ENCODE measurements around the gene GATM. TPM values are rescaled to one million over a fixed set of nuclear protein-coding genes. Genes with fewer than 3 reads are reported as not detected.

Gene GATM
- total and polyA plus RNA-seq, 2 donors, result 19.3 to 40.2 TPM

GRCh38 chr15:45392584-45392855 lies 14.2 kb upstream of the GATM start:
- DNase-seq (ENCODE audit: low read depth in 6 of 9, low spot score in 9 of 9), result no peak
- Histone ChIP-seq H3K9me3 (ENCODE audit: control insufficient read depth in 2 of 2, insufficient read depth in 1 of 2, low read length in 1 of 2) (no peaks in the 10 kb centered on the region), H3K4me3 (ENCODE audit: low read length in 2 of 2) (no peak overlapping the region), H3K27me3 (ENCODE audit: control insufficient read depth in 2 of 2, insufficient read depth in 1 of 2, low read length in 1 of 2) (no peaks in the 10 kb centered on the region), H3K36me3 (ENCODE audit: control insufficient read depth in 2 of 2, insufficient read depth in 2 of 2, low read length in 1 of 2) (no peaks in the 10 kb centered on the region), H3K4me1 (ENCODE audit: control insufficient read depth in 2 of 2, insufficient read depth in 2 of 2, low read length in 2 of 2) (no peaks in the 10 kb centered on the region), H3K27ac (ENCODE audit: low read depth in 1 of 2, low read length in 1 of 2) (peak overlapping the region in 1 of 2 donors; percentile 43)

GRCh38 chr15:45391746-45392583 lies 13.6 kb upstream of the GATM start:
- peak in 1 of 9 donors; percentile 27 for DNase-seq (ENCODE audit: low read depth in 6 of 9, low spot score in 9 of 9)
- no peaks in the 10 kb centered on the region for H3K4me1 ChIP-seq (ENCODE audit: control insufficient read depth in 2 of 2, insufficient read depth in 2 of 2, low read length in 2 of 2)
- no peaks in the 10 kb centered on the region for H3K27me3 ChIP-seq (ENCODE audit: control insufficient read depth in 2 of 2, insufficient read depth in 1 of 2, low read length in 1 of 2)
- H3K27ac ChIP-seq (ENCODE audit: low read depth in 1 of 2, low read length in 1 of 2), result peak overlapping the region in 1 of 2 donors; percentile 43
- H3K36me3 ChIP-seq (ENCODE audit: control insufficient read depth in 2 of 2, insufficient read depth in 2 of 2, low read length in 1 of 2), result no peaks in the 10 kb centered on the region
- H3K4me3 ChIP-seq (ENCODE audit: low read length in 2 of 2), result no peak overlapping the region
- WGBS, result 23% methylated on average over 7 of the region's 7 CpGs
- H3K9me3 ChIP-seq (ENCODE audit: control insufficient read depth in 2 of 2, insufficient read depth in 1 of 2, low read length in 1 of 2), result no peaks in the 10 kb centered on the region

- H3K36me3 ChIP-seq (ENCODE audit: control insufficient read depth in 2 of 2, insufficient read depth in 2 of 2, low read length in 1 of 2), result no peaks in the 10 kb centered on the region
- no peaks in the 10 kb centered on the region for H3K9me3 ChIP-seq (ENCODE audit: control insufficient read depth in 2 of 2, insufficient read depth in 1 of 2, low read length in 1 of 2)
- no peaks in the 10 kb centered on the region for H3K27me3 ChIP-seq (ENCODE audit: control insufficient read depth in 2 of 2, insufficient read depth in 1 of 2, low read length in 1 of 2)
- H3K4me3 ChIP-seq (ENCODE audit: low read length in 2 of 2), result no peak overlapping the region
- no peak for DNase-seq (ENCODE audit: low read depth in 6 of 9, low spot score in 9 of 9)
- H3K4me1 ChIP-seq (ENCODE audit: control insufficient read depth in 2 of 2, insufficient read depth in 2 of 2, low read length in 2 of 2), result no peaks in the 10 kb centered on the region
- H3K27ac ChIP-seq (ENCODE audit: low read depth in 1 of 2, low read length in 1 of 2), result no peak overlapping the region
These were observed 11.0 kb upstream of the GATM start for GRCh38 chr15:45389351-45389750.

- Histone ChIP-seq H3K4me1 (ENCODE audit: control insufficient read depth in 2 of 2, insufficient read depth in 2 of 2, low read length in 2 of 2) (no peaks in the 10 kb centered on the region), H3K27me3 (ENCODE audit: control insufficient read depth in 2 of 2, insufficient read depth in 1 of 2, low read length in 1 of 2) (no peaks in the 10 kb centered on the region), H3K27ac (ENCODE audit: low read depth in 1 of 2, low read length in 1 of 2) (no peak overlapping the region), H3K36me3 (ENCODE audit: control insufficient read depth in 2 of 2, insufficient read depth in 2 of 2, low read length in 1 of 2) (no peaks in the 10 kb centered on the region), H3K4me3 (ENCODE audit: low read length in 2 of 2) (no peak overlapping the region), H3K9me3 (ENCODE audit: control insufficient read depth in 2 of 2, insufficient read depth in 1 of 2, low read length in 1 of 2) (no peaks in the 10 kb centered on the region)
- 97% methylated on average over 1 of the region's 1 CpG for WGBS
- DNase-seq (ENCODE audit: low read depth in 6 of 9, low spot score in 9 of 9), result no peak
These were observed 9.2 kb upstream of the GATM start for GRCh38 chr15:45387380-45388007.

- Histone ChIP-seq H3K9me3 (ENCODE audit: control insufficient read depth in 2 of 2, insufficient read depth in 1 of 2, low read length in 1 of 2) (no peaks in the 10 kb centered on the region), H3K4me3 (ENCODE audit: low read length in 2 of 2) (no peak overlapping the region), H3K27me3 (ENCODE audit: control insufficient read depth in 2 of 2, insufficient read depth in 1 of 2, low read length in 1 of 2) (no peaks in the 10 kb centered on the region), H3K36me3 (ENCODE audit: control insufficient read depth in 2 of 2, insufficient read depth in 2 of 2, low read length in 1 of 2) (no peaks in the 10 kb centered on the region), H3K27ac (ENCODE audit: low read depth in 1 of 2, low read length in 1 of 2) (peak overlapping the region in 1 of 2 donors; percentile 53), H3K4me1 (ENCODE audit: control insufficient read depth in 2 of 2, insufficient read depth in 2 of 2, low read length in 2 of 2) (no peaks in the 10 kb centered on the region)
- WGBS, result 96% methylated on average over 1 of the region's 1 CpG
- no peak for DNase-seq (ENCODE audit: low read depth in 6 of 9, low spot score in 9 of 9)
These were observed 8.6 kb upstream of the GATM start for GRCh38 chr15:45386974-45387373.

- Histone ChIP-seq H3K4me3 (ENCODE audit: low read length in 2 of 2) (no peak overlapping the region), H3K4me1 (ENCODE audit: control insufficient read depth in 2 of 2, insufficient read depth in 2 of 2, low read length in 2 of 2) (no peaks in the 10 kb centered on the region), H3K27ac (ENCODE audit: low read depth in 1 of 2, low read length in 1 of 2) (peak overlapping the region in 1 of 2 donors; percentile 53), H3K36me3 (ENCODE audit: control insufficient read depth in 2 of 2, insufficient read depth in 2 of 2, low read length in 1 of 2) (no peaks in the 10 kb centered on the region), H3K9me3 (ENCODE audit: control insufficient read depth in 2 of 2, insufficient read depth in 1 of 2, low read length in 1 of 2) (no peaks in the 10 kb centered on the region), H3K27me3 (ENCODE audit: control insufficient read depth in 2 of 2, insufficient read depth in 1 of 2, low read length in 1 of 2) (no peaks in the 10 kb centered on the region)
- 94% methylated on average over 5 of the region's 5 CpGs for WGBS
- DNase-seq (ENCODE audit: low read depth in 6 of 9, low spot score in 9 of 9), result peak in 1 of 9 donors; percentile 10
These were observed 8.1 kb upstream of the GATM start for GRCh38 chr15:45386420-45386819.

GRCh38 chr15:45385590-45385989 lies 7.2 kb upstream of the GATM start:
- H3K4me1 ChIP-seq (ENCODE audit: control insufficient read depth in 2 of 2, insufficient read depth in 2 of 2, low read length in 2 of 2), result no peaks in the 10 kb centered on the region
- no peaks in the 10 kb centered on the region for H3K9me3 ChIP-seq (ENCODE audit: control insufficient read depth in 2 of 2, insufficient read depth in 1 of 2, low read length in 1 of 2)
- H3K4me3 ChIP-seq (ENCODE audit: low read length in 2 of 2), result no peak overlapping the region
- H3K27me3 ChIP-seq (ENCODE audit: control insufficient read depth in 2 of 2, insufficient read depth in 1 of 2, low read length in 1 of 2), result no peaks in the 10 kb centered on the region
- H3K27ac ChIP-seq (ENCODE audit: low read depth in 1 of 2, low read length in 1 of 2), result no peak overlapping the region
- WGBS, result 95% methylated on average over 1 of the region's 1 CpG
- no peak for DNase-seq (ENCODE audit: low read depth in 6 of 9, low spot score in 9 of 9)
- no peaks in the 10 kb centered on the region for H3K36me3 ChIP-seq (ENCODE audit: control insufficient read depth in 2 of 2, insufficient read depth in 2 of 2, low read length in 1 of 2)

GRCh38 chr15:45384700-45385099 lies 6.4 kb upstream of the GATM start:
- H3K9me3 ChIP-seq (ENCODE audit: control insufficient read depth in 2 of 2, insufficient read depth in 1 of 2, low read length in 1 of 2), result no peaks in the 10 kb centered on the region
- no peak overlapping the region for H3K27ac ChIP-seq (ENCODE audit: low read depth in 1 of 2, low read length in 1 of 2)
- peaks cover 0 to 2% of the 10 kb centered on the region in 2 donors for H3K27me3 ChIP-seq (ENCODE audit: control insufficient read depth in 2 of 2, insufficient read depth in 1 of 2, low read length in 1 of 2)
- H3K36me3 ChIP-seq (ENCODE audit: control insufficient read depth in 2 of 2, insufficient read depth in 2 of 2, low read length in 1 of 2), result no peaks in the 10 kb centered on the region
- whole genome bisulfite sequencing, result 97% methylated on average over 2 of the region's 2 CpGs
- no peak overlapping the region for H3K4me3 ChIP-seq (ENCODE audit: low read length in 2 of 2)
- no peaks in the 10 kb centered on the region for H3K4me1 ChIP-seq (ENCODE audit: control insufficient read depth in 2 of 2, insufficient read depth in 2 of 2, low read length in 2 of 2)
- no peak for DNase-seq (ENCODE audit: low read depth in 6 of 9, low spot score in 9 of 9)

- H3K27ac ChIP-seq (ENCODE audit: low read depth in 1 of 2, low read length in 1 of 2), result no peak overlapping the region
- WGBS, result 53% methylated on average over 11 of the region's 11 CpGs
- H3K4me1 ChIP-seq (ENCODE audit: control insufficient read depth in 2 of 2, insufficient read depth in 2 of 2, low read length in 2 of 2), result peaks cover 7 to 10% of the 10 kb centered on the region in 2 donors
- peaks cover 14 to 37% of the 10 kb centered on the region in 2 donors for H3K27me3 ChIP-seq (ENCODE audit: control insufficient read depth in 2 of 2, insufficient read depth in 1 of 2, low read length in 1 of 2)
- no peaks in the 10 kb centered on the region for H3K36me3 ChIP-seq (ENCODE audit: control insufficient read depth in 2 of 2, insufficient read depth in 2 of 2, low read length in 1 of 2)
- peak overlapping the region; percentile 40 to 50 for H3K4me3 ChIP-seq (ENCODE audit: low read length in 2 of 2)
- DNase-seq (ENCODE audit: low read depth in 6 of 9, low spot score in 9 of 9), result no peak
- peaks cover 0 to 3% of the 10 kb centered on the region in 2 donors for H3K9me3 ChIP-seq (ENCODE audit: control insufficient read depth in 2 of 2, insufficient read depth in 1 of 2, low read length in 1 of 2)
These were observed 544 bp upstream of the GATM start for GRCh38 chr15:45378913-45379262.
